IPS-15b (cell line): ENCODE measurements around the gene OR3A3.
A peak's percentile ranks its signal among the peaks of the same experiment; 100 is the strongest.
"Not testable (repeated sequence)": the region's sequence is repeated elsewhere in the genome, so short reads cannot be mapped to it uniquely, and the experiment has no call there.

ENCODE experiments used
- H3K27me3 ChIP-seq: one replicate; pipeline ENCODE4 v1.6.1; 2013; ENCODE audit warnings: low read length; ENCODE audit not compliant: control insufficient read depth, insufficient read depth
- H3K36me3 ChIP-seq: one replicate; pipeline ENCODE4 v1.6.1; 2013; ENCODE audit warnings: low read length; ENCODE audit not compliant: control insufficient read depth, insufficient read depth
- H3K4me1 ChIP-seq: one replicate; pipeline ENCODE4 v1.6.1; 2013; ENCODE audit warnings: mild to moderate bottlenecking, low read length; ENCODE audit not compliant: control insufficient read depth, insufficient read depth
- H3K4me3 ChIP-seq: one replicate; pipeline ENCODE4 v1.5.1; 2013; ENCODE audit warnings: low read depth, low read length
- H3K9ac ChIP-seq: one replicate; pipeline ENCODE4 v1.6.1; 2013; ENCODE audit warnings: low read depth, mild to moderate bottlenecking, low read length
- H3K9me3 ChIP-seq: one replicate; pipeline ENCODE4 v1.6.1; 2013; ENCODE audit warnings: mild to moderate bottlenecking, low read length; ENCODE audit not compliant: control insufficient read depth, insufficient read depth

OR3A3 gene

DNA sequence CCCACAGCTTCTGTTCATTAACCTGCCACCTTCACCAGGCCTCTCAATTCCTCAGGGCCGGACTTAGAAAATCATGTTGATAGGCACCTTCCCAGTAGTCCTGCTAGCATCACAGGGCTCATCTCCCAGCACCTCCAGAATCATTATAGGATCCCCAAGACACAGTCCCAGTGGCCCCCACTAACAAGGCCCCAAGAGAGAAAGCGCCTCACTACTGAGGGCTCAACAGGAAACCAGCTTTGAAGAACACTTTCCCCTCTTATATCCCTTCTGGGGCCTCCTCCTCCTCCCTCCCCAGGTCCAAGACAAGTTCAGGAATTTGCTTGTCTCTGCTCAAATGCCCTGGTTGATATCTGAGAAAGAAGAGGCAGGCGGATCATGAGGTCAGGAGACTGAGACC is at the start of gene OR3A3:
Gene OR3A3, plus strand, starts transcription at position 301 of the 400 bp plus-strand sequence.
- Histone ChIP-seq H3K36me3 (no peaks in the 10 kb centered on the region), H3K4me3 (no peak within 1 kb of the TSS), H3K4me1 (no peaks in the 10 kb centered on the region)

DNA sequence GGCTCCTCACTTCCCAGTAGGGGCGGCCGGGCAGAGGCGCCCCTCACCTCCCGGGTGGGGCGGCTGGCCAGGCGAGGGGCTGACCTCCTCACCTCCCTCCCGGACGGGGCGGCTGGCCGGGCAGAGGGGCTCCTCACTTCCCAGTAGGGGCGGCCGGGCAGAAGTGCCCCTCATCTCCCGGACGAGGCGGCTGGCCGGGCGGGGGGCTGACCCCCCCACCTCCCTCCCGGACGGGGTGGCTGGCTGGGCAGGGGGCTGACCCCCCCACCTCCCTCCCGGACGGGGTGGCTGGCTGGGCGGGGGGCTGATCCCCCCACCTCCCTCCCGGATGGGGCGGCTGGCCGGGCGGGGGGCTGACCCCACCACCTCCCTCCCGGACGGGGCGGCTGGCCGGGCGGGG is 40.0 kb upstream of the OR3A3 start:
- H3K36me3 ChIP-seq, H3K27me3 ChIP-seq, H3K9ac ChIP-seq, H3K4me1 ChIP-seq, H3K9me3 ChIP-seq, H3K4me3 ChIP-seq: not testable (repeated sequence)

More for the DNA sequence above, at the start of gene OR3A3:
- no peak within 1 kb of the TSS for H3K9ac ChIP-seq
- H3K27me3 ChIP-seq, result no peaks in the 10 kb centered on the region
- H3K9me3 ChIP-seq, result no peaks in the 10 kb centered on the region

DNA sequence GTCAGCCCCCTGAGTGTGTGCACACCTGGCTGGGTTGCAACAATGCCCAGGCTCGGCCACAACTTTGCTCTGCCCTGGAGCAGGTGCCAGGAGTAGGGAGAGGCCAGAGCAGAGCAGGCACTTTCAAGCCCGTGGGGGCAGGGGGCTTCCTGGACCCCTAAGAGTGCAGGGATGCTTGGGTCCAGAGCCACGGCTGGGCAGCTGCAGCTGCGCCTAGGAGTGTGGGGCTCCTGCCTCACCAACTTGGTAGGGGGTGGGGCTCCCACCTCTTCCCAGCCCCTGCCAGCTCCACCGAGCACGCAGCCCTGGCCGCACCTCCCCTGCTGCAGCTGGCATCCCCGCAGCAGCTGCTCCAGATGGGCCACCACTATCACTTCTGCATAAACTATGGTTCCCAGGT is 32.8 kb upstream of the OR3A3 start:
- peaks cover 10% of the 10 kb centered on the region for H3K9me3 ChIP-seq
- H3K27me3 ChIP-seq, result no peaks in the 10 kb centered on the region
- no peaks in the 10 kb centered on the region for H3K4me1 ChIP-seq
- H3K9ac ChIP-seq, result no peak overlapping the region
- no peak overlapping the region for H3K4me3 ChIP-seq
- no peaks in the 10 kb centered on the region for H3K36me3 ChIP-seq

GRCh38 chr17:3381957-3382356 is 29.2 kb upstream of the OR3A3 start:
- H3K4me1 ChIP-seq, result no peaks in the 10 kb centered on the region
- peaks cover 12% of the 10 kb centered on the region for H3K27me3 ChIP-seq
- H3K9ac ChIP-seq, result no peak overlapping the region
- no peaks in the 10 kb centered on the region for H3K36me3 ChIP-seq
- no peak overlapping the region for H3K4me3 ChIP-seq
- no peaks in the 10 kb centered on the region for H3K9me3 ChIP-seq

GRCh38 chr17:3385869-3386816 is 25.0 kb upstream of the OR3A3 start, which contains the start of gene OR3A2:
Gene OR3A2 (minus strand): TSS chr17:3386308.
- Histone ChIP-seq H3K27me3 (peaks cover 13% of the 10 kb centered on the region), H3K36me3 (no peaks in the 10 kb centered on the region), H3K4me3 (peak within 1 kb of the TSS; percentile 41), H3K9me3 (no peaks in the 10 kb centered on the region), H3K4me1 (no peaks in the 10 kb centered on the region), H3K9ac (no peak within 1 kb of the TSS)

DNA sequence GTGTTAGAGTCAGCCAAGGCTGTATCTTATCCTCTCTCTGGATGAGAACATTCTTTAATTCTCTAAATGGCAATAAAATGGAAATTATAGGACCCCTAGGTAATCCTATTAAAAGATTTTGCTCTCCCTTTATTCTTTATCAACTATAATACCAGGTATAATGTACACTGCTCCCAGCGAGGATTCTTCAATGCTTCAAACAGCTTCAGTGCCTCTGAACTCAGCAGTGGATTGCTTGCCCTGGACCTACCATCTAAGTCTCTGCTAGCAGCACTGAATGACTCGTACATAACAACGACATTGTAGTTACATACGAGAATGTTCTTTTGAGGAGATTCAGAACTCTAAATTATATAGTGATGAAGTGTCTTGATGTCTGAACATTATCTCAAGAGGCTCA is 21.4 kb upstream of the OR3A3 start:
- peaks cover 13% of the 10 kb centered on the region for H3K27me3 ChIP-seq
- H3K4me1 ChIP-seq, result no peaks in the 10 kb centered on the region
- no peak overlapping the region for H3K9ac ChIP-seq
- no peaks in the 10 kb centered on the region for H3K9me3 ChIP-seq
- no peaks in the 10 kb centered on the region for H3K36me3 ChIP-seq
- no peak overlapping the region for H3K4me3 ChIP-seq

- H3K4me1 ChIP-seq, H3K9ac ChIP-seq, H3K9me3 ChIP-seq, H3K27me3 ChIP-seq, H3K36me3 ChIP-seq, H3K4me3 ChIP-seq: not testable (repeated sequence)
Observed at GRCh38 chr17:3397801-3398200, 13.4 kb upstream of the OR3A3 start.

GRCh38 chr17:3398310-3398709 is 12.9 kb upstream of the OR3A3 start, which contains the start of gene OR1E1:
Gene OR1E1 (minus strand): TSS chr17:3398410. CDS start chr17:3398410, 0 bp downstream.
- H3K4me1 ChIP-seq, result no peaks in the 10 kb centered on the region
- H3K4me3 ChIP-seq, result no peak within 1 kb of the TSS
- no peak within 1 kb of the TSS for H3K9ac ChIP-seq
- no peaks in the 10 kb centered on the region for H3K27me3 ChIP-seq
- no peaks in the 10 kb centered on the region for H3K36me3 ChIP-seq
- no peaks in the 10 kb centered on the region for H3K9me3 ChIP-seq

GRCh38 chr17:3400055-3400454 is 11.1 kb upstream of the OR3A3 start:
- Histone ChIP-seq H3K4me3 (no peak overlapping the region), H3K9me3 (no peaks in the 10 kb centered on the region), H3K36me3 (no peaks in the 10 kb centered on the region), H3K27me3 (no peaks in the 10 kb centered on the region), H3K4me1 (no peaks in the 10 kb centered on the region), H3K9ac (no peak overlapping the region)

DNA sequence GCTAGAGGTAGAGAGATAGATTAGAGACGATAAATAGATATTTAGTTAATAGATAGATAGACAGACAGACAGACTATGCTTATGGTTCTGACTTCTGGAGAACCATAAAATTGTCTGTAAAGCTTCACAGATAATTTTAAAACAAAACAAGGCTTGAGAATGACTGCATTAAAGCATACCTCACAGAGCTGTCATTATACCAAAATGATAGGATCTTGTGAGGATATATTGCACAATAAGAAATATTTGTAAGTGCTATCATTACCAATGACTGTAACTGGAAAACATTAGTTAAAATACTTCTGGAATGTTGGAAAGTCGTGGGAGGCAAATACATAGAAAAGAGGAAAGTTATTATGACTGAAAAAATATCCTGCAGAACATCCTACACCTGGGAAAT is 9.4 kb upstream of the OR3A3 start:
- H3K9ac ChIP-seq, result no peak overlapping the region
- H3K9me3 ChIP-seq, result no peaks in the 10 kb centered on the region
- H3K36me3 ChIP-seq, result no peaks in the 10 kb centered on the region
- H3K4me3 ChIP-seq, result no peak overlapping the region
- no peaks in the 10 kb centered on the region for H3K27me3 ChIP-seq
- H3K4me1 ChIP-seq, result no peaks in the 10 kb centered on the region

GRCh38 chr17:3403856-3404255 is 7.3 kb upstream of the OR3A3 start:
- H3K9me3 ChIP-seq, H3K9ac ChIP-seq, H3K36me3 ChIP-seq, H3K27me3 ChIP-seq, H3K4me1 ChIP-seq, H3K4me3 ChIP-seq: not testable (repeated sequence)

DNA sequence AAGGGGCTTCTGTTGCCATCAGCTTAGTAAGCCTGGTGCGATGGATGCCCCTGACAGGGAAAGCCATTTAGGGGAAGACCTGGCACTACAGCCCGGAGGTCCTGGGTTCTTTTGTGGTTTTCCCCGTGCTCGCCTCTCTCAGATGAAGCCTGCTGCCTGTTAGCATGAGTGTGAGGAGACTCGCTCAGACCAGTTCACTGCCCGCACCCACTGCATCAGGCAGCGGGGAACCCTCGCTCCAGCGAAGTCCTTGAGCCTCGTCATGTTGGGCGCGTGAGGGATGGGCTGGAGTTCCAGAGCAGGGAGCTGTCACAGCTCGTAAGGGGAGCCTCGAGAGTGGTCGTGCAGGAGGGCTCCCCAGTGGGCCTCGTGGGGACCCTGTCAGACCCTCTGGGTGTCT is 1.0 kb downstream of the OR3A3 start:
- H3K27me3 ChIP-seq, H3K4me3 ChIP-seq, H3K36me3 ChIP-seq, H3K4me1 ChIP-seq, H3K9ac ChIP-seq, H3K9me3 ChIP-seq: not testable (repeated sequence)
